ENCODE data around the gene TNFSF13B. TPM values are rescaled to one million over a fixed set of nuclear protein-coding genes. Genes with fewer than 3 reads are reported as not detected.

Gene TNFSF13B
- 0.64 and 2.6 TPM in 2 replicates for total RNA-seq

GRCh38 chr13:108269601-108270328, at the start of gene TNFSF13B:
Gene TNFSF13B, plus strand, starts transcription at chr13:108269718. Its CDS starts 178 bp downstream, at chr13:108269896.
- DNase-seq (ENCODE audit: low read depth): peak; percentile 57
- TF ChIP-seq CTCF (IDR thresholded peaks at IDR 0.05; ENCODE audit: insufficient read depth, low read depth, low read length): peak; percentile 5
- peak within 1 kb of the TSS; percentile 60 for H3K4me3 ChIP-seq (ENCODE audit: low read depth, low read length)

- no peak overlapping the region for H3K4me3 ChIP-seq (ENCODE audit: low read depth, low read length)
- no peak for TF ChIP-seq CTCF (IDR thresholded peaks at IDR 0.05; ENCODE audit: insufficient read depth, low read depth, low read length)
- DNase-seq (ENCODE audit: low read depth): no peak
Observed at GRCh38 chr13:108220041-108220440, 49.5 kb upstream of the TNFSF13B start.

GRCh38 chr13:108223687-108224503, 45.6 kb upstream of the TNFSF13B start:
- no peak for TF ChIP-seq CTCF (IDR thresholded peaks at IDR 0.05; ENCODE audit: insufficient read depth, low read depth, low read length)
- no peak overlapping the region for H3K4me3 ChIP-seq (ENCODE audit: low read depth, low read length)
- DNase-seq (ENCODE audit: low read depth): peak; percentile 48

GRCh38 chr13:108225440-108225839, 44.1 kb upstream of the TNFSF13B start:
- TF ChIP-seq CTCF (IDR thresholded peaks at IDR 0.05; ENCODE audit: insufficient read depth, low read depth, low read length): no peak
- DNase-seq (ENCODE audit: low read depth): peak; percentile 18
- no peak overlapping the region for H3K4me3 ChIP-seq (ENCODE audit: low read depth, low read length)

- peak; percentile 47 for DNase-seq (ENCODE audit: low read depth)
- no peak overlapping the region for H3K4me3 ChIP-seq (ENCODE audit: low read depth, low read length)
- no peak for TF ChIP-seq CTCF (IDR thresholded peaks at IDR 0.05; ENCODE audit: insufficient read depth, low read depth, low read length)
Observed at GRCh38 chr13:108226184-108226583, 43.3 kb upstream of the TNFSF13B start.

GRCh38 chr13:108227651-108228272, 41.8 kb upstream of the TNFSF13B start:
- H3K4me3 ChIP-seq (ENCODE audit: low read depth, low read length): no peak overlapping the region
- DNase-seq (ENCODE audit: low read depth): peak; percentile 52
- TF ChIP-seq CTCF (IDR thresholded peaks at IDR 0.05; ENCODE audit: insufficient read depth, low read depth, low read length): peak; percentile 75

Data from fibroblast of villous mesenchyme (primary cell).